SK-N-MC (cell line): ENCODE data around the gene PLIN3.

Experiments
- EZH2 ChIP-seq: fragments of 200-600 bp; sonication (generic); IDR thresholded peaks from one replicate; pipeline ENCODE4 v1.6.1; 2017; ENCODE audit warnings: antibody characterized with exemption
- FOXP2 ChIP-seq: optimal IDR thresholded peaks from 2 replicates; pipeline ENCODE3; 2011; ENCODE audit warnings: mild to moderate bottlenecking, moderate library complexity; ENCODE audit not compliant: insufficient read depth; ENCODE audit errors: extremely low read length, control extremely low read depth
- POLR2AphosphoS5 ChIP-seq: IDR thresholded peaks from 2 replicates; pipeline ENCODE4 v1.6.1; 2012; ENCODE audit warnings: mild to moderate bottlenecking, low read depth, low read length, borderline replicate concordance

GRCh38 chr19:4908360-4908759 is 40.9 kb upstream of the PLIN3 start:
- TF ChIP-seq FOXP2 = no peak
- no peak for TF ChIP-seq POLR2AphosphoS5
- no peak for TF ChIP-seq EZH2
